GM23338 (cell line): ENCODE results near the gene MYH14. TPM values are rescaled to one million over a fixed set of nuclear protein-coding genes. Genes with fewer than 3 reads are reported as not detected.

Source experiments
- ATAC-seq: fragments of 200-7000 bp; cut with Tn5 transposase; 3 replicates; pipeline ENCODE4 v1.9.1; 2020
- DNase-seq: peaks from one replicate; pipeline ENCODE4 v3.0.0-alpha.2; 2015; ENCODE audit warnings: low spot score
- H2AFZ ChIP-seq: fragments of 200-600 bp; sonication (generic); 2 replicates; pipeline ENCODE4 v1.8.0; 2016; ENCODE audit warnings: antibody characterized with exemption, mild to moderate bottlenecking, moderate library complexity
- H3F3A ChIP-seq: fragments of 200-600 bp; sonication (generic); replicated peaks from 2 replicates; pipeline ENCODE4 v1.8.0; 2017; ENCODE audit warnings: antibody characterized with exemption, mixed run types, low read depth
- H3K27ac ChIP-seq: fragments of 200-600 bp; sonication (generic); 2 replicates; pipeline ENCODE4 v1.6.1; 2016; ENCODE audit warnings: low read depth
- H3K27me3 ChIP-seq: fragments of 200-600 bp; sonication (generic); 2 replicates; pipeline ENCODE4 v1.8.0; 2016; ENCODE audit warnings: mild to moderate bottlenecking, mixed run types, moderate library complexity; ENCODE audit not compliant: insufficient read depth
- H3K36me3 ChIP-seq: fragments of 200-600 bp; sonication (generic); 2 replicates; pipeline ENCODE4 v1.8.0; 2016; ENCODE audit warnings: mild to moderate bottlenecking; ENCODE audit not compliant: insufficient read depth
- H3K4me1 ChIP-seq: fragments of 200-600 bp; sonication (generic); 2 replicates; pipeline ENCODE4 v1.8.0; 2016; ENCODE audit warnings: mild to moderate bottlenecking, moderate library complexity; ENCODE audit not compliant: insufficient read depth
- H3K4me2 ChIP-seq: fragments of 200-600 bp; sonication (generic); 2 replicates; pipeline ENCODE4 v1.7.1; 2017; ENCODE audit warnings: mixed run types
- H3K4me3 ChIP-seq: fragments of 200-600 bp; sonication (generic); 2 replicates; pipeline ENCODE4 v1.6.1; 2016; ENCODE audit warnings: mixed run types
- H3K79me2 ChIP-seq: fragments of 200-600 bp; sonication (generic); replicated peaks from 2 replicates; pipeline ENCODE4 v1.8.0; 2017; ENCODE audit warnings: mild to moderate bottlenecking; ENCODE audit not compliant: insufficient read depth
- H3K9me2 ChIP-seq: fragments of 200-600 bp; sonication (generic); 2 replicates; pipeline ENCODE4 v1.8.0; 2017; ENCODE audit not compliant: insufficient read depth
- H4K20me1 ChIP-seq: fragments of 200-600 bp; sonication (generic); replicated peaks from 2 replicates; pipeline ENCODE4 v1.8.0; 2017; ENCODE audit warnings: mild to moderate bottlenecking; ENCODE audit not compliant: insufficient read depth
- H3K27ac Mint-ChIP-seq: 2 replicates; pipeline ENCODE4 v1.8.0; 2020; ENCODE audit warnings: inconsistent platforms, mild to moderate bottlenecking, moderate library complexity, mixed read lengths
- H3K27me3 Mint-ChIP-seq: 3 replicates; pipeline ENCODE4 v1.8.0; 2022; ENCODE audit warnings: low read depth, mild to moderate bottlenecking, moderate library complexity, mixed read lengths, inconsistent platforms; ENCODE audit not compliant: insufficient read depth, poor library complexity
- H3K36me3 Mint-ChIP-seq: 3 replicates; pipeline ENCODE4 v1.8.0; 2021; ENCODE audit warnings: low read depth, mild to moderate bottlenecking, inconsistent platforms, moderate library complexity, mixed read lengths
- H3K4me1 Mint-ChIP-seq: 3 replicates; pipeline ENCODE4 v1.8.0; 2020; ENCODE audit warnings: mild to moderate bottlenecking, inconsistent platforms, mixed read lengths
- H3K4me3 Mint-ChIP-seq: 3 replicates; pipeline ENCODE4 v1.8.0; 2021; ENCODE audit warnings: moderate library complexity, mild to moderate bottlenecking, inconsistent platforms, mixed read lengths
- H3K9me3 Mint-ChIP-seq: 3 replicates; pipeline ENCODE4 v1.8.0; 2020; ENCODE audit warnings: moderate library complexity, mild to moderate bottlenecking, inconsistent platforms, mixed read lengths
- CREB1 ChIP-seq: fragments of 250-450 bp; sonication (Bioruptor Pico); IDR thresholded peaks from 2 replicates; pipeline ENCODE4 v1.5.0; 2020; ENCODE audit warnings: low read depth, mild to moderate bottlenecking, moderate library complexity
- CTCF ChIP-seq, 2 experiments: fragments of 200-600 bp in 1 of 2; sonication (generic) in 1 of 2; conservative IDR thresholded peaks; 2 replicates each; pipeline versions ENCODE4 v1.5.1 to v1.6.1; 2016 to 2017; ENCODE audit warnings: antibody characterized with exemption in 2 of 2, low read depth in 2 of 2, mild to moderate bottlenecking in 2 of 2, moderate library complexity in 1 of 2
- EZH2 ChIP-seq: fragments of 200-600 bp; sonication (generic); IDR thresholded peaks from one replicate; pipeline ENCODE4 v1.8.0; 2017; ENCODE audit warnings: antibody characterized with exemption, mild to moderate bottlenecking, low read depth; ENCODE audit not compliant: unreplicated experiment
- EZH2phosphoT487 ChIP-seq: fragments of 200-600 bp; sonication (generic); IDR thresholded peaks from one replicate; pipeline ENCODE4 v1.8.1; 2018; ENCODE audit warnings: antibody characterized with exemption; ENCODE audit not compliant: unreplicated experiment
- JUNB ChIP-seq: IDR thresholded peaks from one replicate; pipeline ENCODE4 v1.6.1; 2016; ENCODE audit warnings: antibody characterized with exemption; ENCODE audit not compliant: unreplicated experiment
- NANOG ChIP-seq: IDR thresholded peaks from 2 replicates; pipeline ENCODE4 v1.6.1; 2016; ENCODE audit warnings: antibody characterized with exemption, borderline replicate concordance
- POLR2AphosphoS5 ChIP-seq: IDR thresholded peaks from 2 replicates; pipeline ENCODE4 v1.6.1; 2016; ENCODE audit warnings: antibody characterized with exemption, low read depth
- REST ChIP-seq: IDR thresholded peaks from one replicate; pipeline ENCODE4 v1.6.1; 2018; ENCODE audit warnings: antibody characterized with exemption; ENCODE audit not compliant: unreplicated experiment
- STAT1 ChIP-seq: IDR thresholded peaks from one replicate; pipeline ENCODE4 v1.6.1; 2016; ENCODE audit warnings: antibody characterized with exemption; ENCODE audit not compliant: unreplicated experiment
- ZNF114 ChIP-seq: fragments of 250-450 bp; sonication (Bioruptor Pico); IDR thresholded peaks from 2 replicates; pipeline ENCODE4 v1.5.0; 2020; ENCODE audit warnings: mild to moderate bottlenecking, moderate library complexity
- ZNF331 ChIP-seq: fragments of 250-450 bp; sonication (Bioruptor Pico); IDR thresholded peaks from 2 replicates; pipeline ENCODE4 v1.5.0; 2020; ENCODE audit warnings: low read depth, mild to moderate bottlenecking, moderate library complexity
- ZNF462 ChIP-seq: fragments of 250-450 bp; sonication (Bioruptor Pico); IDR thresholded peaks from 2 replicates; pipeline ENCODE4 v1.5.0; 2020; ENCODE audit warnings: mild to moderate bottlenecking, moderate library complexity
- polyA plus RNA-seq: library from polyadenylated mRNA; unstranded; fragments of >200 nt; fragmentation: Nextera tagmentation; extraction: Ambion mirVana; gene quantifications from 2 replicates; pipeline ENCODE4 v1.2.1, GENCODE V29; 2016
- total RNA-seq: library from RNA; depleted of rRNA; stranded (reverse); fragments of >200 nt; shearing (Covaris generic); gene quantifications from 2 replicates; pipeline ENCODE4 v1.2.3, GENCODE V29; 2014

The MYH14 gene
- total and polyA plus RNA-seq, 2 experiments from 2014 or later = 25.5 to 27.5 TPM

- H3K4me2 ChIP-seq = no peak overlapping the region
- no peaks in the 10 kb centered on the region for H3F3A ChIP-seq
- peaks cover 40% of the 10 kb centered on the region for H3K36me3 Mint-ChIP-seq
- H3K9me3 Mint-ChIP-seq = peaks cover 95% of the 10 kb centered on the region
- no peaks in the 10 kb centered on the region for H3K4me1 Mint-ChIP-seq
- H3K27me3 ChIP-seq = no peaks in the 10 kb centered on the region
- no peak overlapping the region for H3K4me3 Mint-ChIP-seq
- no peak overlapping the region for H2AFZ ChIP-seq
- ATAC-seq = no peak
- no peak overlapping the region for H3K4me3 ChIP-seq
- H4K20me1 ChIP-seq = no peaks in the 10 kb centered on the region
- H3K9me2 ChIP-seq = no peaks in the 10 kb centered on the region
- no peak for TF ChIP-seq CTCF (conservative IDR thresholded peaks at IDR 0.05; ENCODE audit: low read depth in 2 of 2)
- no peak for TF ChIP-seq ZNF114 (CRISPR knock-in tag)
- no peak for TF ChIP-seq POLR2AphosphoS5
- no peak for TF ChIP-seq REST
- no peak for TF ChIP-seq ZNF331 (CRISPR knock-in tag)
- no peak for TF ChIP-seq STAT1
- no peak for TF ChIP-seq EZH2
- no peak for TF ChIP-seq CREB1 (CRISPR knock-in tag)
- no peak for TF ChIP-seq JUNB
- no peak for TF ChIP-seq EZH2phosphoT487
- TF ChIP-seq ZNF462 (CRISPR knock-in tag) = no peak
- no peak for TF ChIP-seq NANOG
- H3K27ac ChIP-seq = no peak overlapping the region
- H3K27me3 Mint-ChIP-seq = peaks cover 6% of the 10 kb centered on the region
- H3K4me1 ChIP-seq = no peaks in the 10 kb centered on the region; the same call in 1 of the 2 replicates
- no peak overlapping the region for H3K27ac Mint-ChIP-seq
- no peak for DNase-seq
- H3K79me2 ChIP-seq = no peaks in the 10 kb centered on the region
- H3K36me3 ChIP-seq = no peaks in the 10 kb centered on the region
Observed at GRCh38 chr19:50261446-50261970, 58.1 kb downstream of the MYH14 start.
